ENCODE data around the gene PIBF1. TPM values are rescaled to one million over a fixed set of nuclear protein-coding genes. Genes with fewer than 3 reads are reported as not detected.
"Not testable (repeated sequence)": the region's sequence is repeated elsewhere in the genome, so short reads cannot be mapped to it uniquely, and the experiment has no call there.

Gene PIBF1
- total and polyA plus RNA-seq, 4 donors = 3.1 to 18.3 (median 6.5) TPM

GRCh38 chr13:72782717-72783116 is 784 bp downstream of the PIBF1 start:
- whole genome bisulfite sequencing = 1% methylated on average over 7 of the region's 7 CpGs
- TF ChIP-seq FOXA2 (IDR thresholded peaks at IDR 0.05) = no peak
- no peak for TF ChIP-seq ZBTB33 (IDR thresholded peaks at IDR 0.05)
- TF ChIP-seq JUND (IDR thresholded peaks at IDR 0.05) = no peak
- no peak for TF ChIP-seq MAX (IDR thresholded peaks at IDR 0.05)
- no peak for TF ChIP-seq TAF1 (conservative IDR thresholded peaks at IDR 0.05)
- TF ChIP-seq HNF4G (IDR thresholded peaks at IDR 0.05) = no peak
- no peaks in the 10 kb centered on the region for H3K9me3 ChIP-seq (ENCODE audit: control insufficient read depth in 4 of 4, low read length in 3 of 4)
- peaks cover 0 to 7% (median 4%) of the 10 kb centered on the region in 4 donors for H3K36me3 ChIP-seq (ENCODE audit: control insufficient read depth in 4 of 4, insufficient read depth in 3 of 4, low read depth in 1 of 4, low read length in 3 of 4)
- H3K9ac ChIP-seq (ENCODE audit: low read depth in 1 of 2, low read length in 2 of 2) = peak overlapping the region; percentile 36 to 95
- H3K27ac ChIP-seq (ENCODE audit: low read depth in 1 of 2, low read length in 2 of 2) = no peak overlapping the region
- H3K4me3 ChIP-seq (ENCODE audit: low read depth in 1 of 3, low read length in 3 of 3) = peak overlapping the region; percentile 73 to 97 (median 97)
- H3K27me3 ChIP-seq (ENCODE audit: control insufficient read depth in 4 of 4, insufficient read depth in 4 of 4, low read length in 3 of 4) = no peaks in the 10 kb centered on the region
- peaks cover 7 to 29% (median 16%) of the 10 kb centered on the region in 4 donors for H3K4me1 ChIP-seq (ENCODE audit: control insufficient read depth in 4 of 4, insufficient read depth in 4 of 4, low read length in 3 of 4)
- no peak for DNase-seq (ENCODE audit: low spot score)

GRCh38 chr13:72784679-72785078 is 2.7 kb downstream of the PIBF1 start:
- H3K27me3 ChIP-seq (ENCODE audit: control insufficient read depth in 4 of 4, insufficient read depth in 4 of 4, low read length in 3 of 4); DNase-seq (ENCODE audit: low spot score); H3K9ac ChIP-seq (ENCODE audit: low read depth in 1 of 2, low read length in 2 of 2); H3K27ac ChIP-seq (ENCODE audit: low read depth in 1 of 2, low read length in 2 of 2); H3K4me3 ChIP-seq (ENCODE audit: low read depth in 1 of 3, low read length in 3 of 3); H3K36me3 ChIP-seq (ENCODE audit: control insufficient read depth in 4 of 4, insufficient read depth in 3 of 4, low read depth in 1 of 4, low read length in 3 of 4); H3K9me3 ChIP-seq (ENCODE audit: control insufficient read depth in 4 of 4, low read length in 3 of 4): not testable (repeated sequence)
- peaks cover 5 to 25% (median 13%) of the 10 kb centered on the region in 4 donors for H3K4me1 ChIP-seq (ENCODE audit: control insufficient read depth in 4 of 4, insufficient read depth in 4 of 4, low read length in 3 of 4)
- WGBS = 97% methylated on average over 4 of the region's 4 CpGs

GRCh38 chr13:72788831-72789230 is 6.9 kb downstream of the PIBF1 start:
- H3K9me3 ChIP-seq (ENCODE audit: control insufficient read depth in 4 of 4, low read length in 3 of 4) = no peaks in the 10 kb centered on the region
- peaks cover 0 to 6% (median 2%) of the 10 kb centered on the region in 4 donors for H3K36me3 ChIP-seq (ENCODE audit: control insufficient read depth in 4 of 4, insufficient read depth in 3 of 4, low read depth in 1 of 4, low read length in 3 of 4)
- TF ChIP-seq TAF1 (conservative IDR thresholded peaks at IDR 0.05) (no peak), FOXA1 (IDR thresholded peaks at IDR 0.05) (no peak), HNF4A (conservative IDR thresholded peaks at IDR 0.05) (no peak), SP1 (IDR thresholded peaks at IDR 0.05) (no peak), JUND (IDR thresholded peaks at IDR 0.05) (no peak), REST (IDR thresholded peaks at IDR 0.05) (no peak), YY1 (IDR thresholded peaks at IDR 0.05) (no peak), CTCF (IDR thresholded peaks at IDR 0.05; ENCODE audit: low read depth, low read length, missing input control) (no peak), FOXA2 (IDR thresholded peaks at IDR 0.05) (no peak), NR2F2 (IDR thresholded peaks at IDR 0.05) (no peak), MAX (IDR thresholded peaks at IDR 0.05) (no peak), EGR1 (IDR thresholded peaks at IDR 0.05; ENCODE audit: low read depth in 2 of 2) (no peak)
- no peak overlapping the region for H3K27ac ChIP-seq (ENCODE audit: low read depth in 1 of 2, low read length in 2 of 2)
- DNase-seq (ENCODE audit: low spot score) = no peak
- H3K4me3 ChIP-seq (ENCODE audit: low read depth in 1 of 3, low read length in 3 of 3) = no peak overlapping the region
- WGBS = 83% methylated on average over 1 of the region's 1 CpG
- no peak overlapping the region for H3K9ac ChIP-seq (ENCODE audit: low read depth in 1 of 2, low read length in 2 of 2)
- H3K27me3 ChIP-seq (ENCODE audit: control insufficient read depth in 4 of 4, insufficient read depth in 4 of 4, low read length in 3 of 4) = no peaks in the 10 kb centered on the region
- peaks cover 10 to 22% (median 15%) of the 10 kb centered on the region in 4 donors for H3K4me1 ChIP-seq (ENCODE audit: control insufficient read depth in 4 of 4, insufficient read depth in 4 of 4, low read length in 3 of 4)
